Measurements from ENCODE around the gene VPS9D1.

Gene VPS9D1

GRCh38 chr16:89707695-89708094, 13.0 kb downstream of the VPS9D1 start:
- H3K4me2 ChIP-seq, result no peak overlapping the region
- TF ChIP-seq, protein P1, sequence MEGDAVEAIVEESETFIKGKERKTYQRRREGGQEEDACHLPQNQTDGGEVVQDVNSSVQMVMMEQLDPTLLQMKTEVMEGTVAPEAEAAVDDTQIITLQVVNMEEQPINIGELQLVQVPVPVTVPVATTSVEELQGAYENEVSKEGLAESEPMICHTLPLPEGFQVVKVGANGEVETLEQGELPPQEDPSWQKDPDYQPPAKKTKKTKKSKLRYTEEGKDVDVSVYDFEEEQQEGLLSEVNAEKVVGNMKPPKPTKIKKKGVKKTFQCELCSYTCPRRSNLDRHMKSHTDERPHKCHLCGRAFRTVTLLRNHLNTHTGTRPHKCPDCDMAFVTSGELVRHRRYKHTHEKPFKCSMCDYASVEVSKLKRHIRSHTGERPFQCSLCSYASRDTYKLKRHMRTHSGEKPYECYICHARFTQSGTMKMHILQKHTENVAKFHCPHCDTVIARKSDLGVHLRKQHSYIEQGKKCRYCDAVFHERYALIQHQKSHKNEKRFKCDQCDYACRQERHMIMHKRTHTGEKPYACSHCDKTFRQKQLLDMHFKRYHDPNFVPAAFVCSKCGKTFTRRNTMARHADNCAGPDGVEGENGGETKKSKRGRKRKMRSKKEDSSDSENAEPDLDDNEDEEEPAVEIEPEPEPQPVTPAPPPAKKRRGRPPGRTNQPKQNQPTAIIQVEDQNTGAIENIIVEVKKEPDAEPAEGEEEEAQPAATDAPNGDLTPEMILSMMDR (conservative IDR thresholded peaks at IDR 0.05; ENCODE audit: low read depth, low read length), result no peak
- H3K4me1 ChIP-seq (ENCODE audit: low read depth, poor library complexity, severe bottlenecking), result peaks cover 14% of the 10 kb centered on the region

GRCh38 chr16:89706518-89707260, 14.0 kb downstream of the VPS9D1 start:
- Histone ChIP-seq H3K4me2 (peak overlapping the region; percentile 33; the same call in 1 of the 2 replicates), H3K4me3 (IDR thresholded peaks at IDR 0.05; ENCODE audit: insufficient read depth, low read depth, low read length) (no peak overlapping the region), H3K4me1 (ENCODE audit: low read depth, poor library complexity, severe bottlenecking) (peaks cover 19% of the 10 kb centered on the region), H3K36me3 (ENCODE audit: insufficient read depth) (no peaks in the 10 kb centered on the region), H3K9ac (no peak overlapping the region), H3K79me2 (ENCODE audit: insufficient read depth, low read depth) (peaks cover under 1% of the 10 kb centered on the region; the same call in 1 of the 2 replicates), H2AFZ (ENCODE audit: low read depth) (peak overlapping the region; percentile 41; the same call in 1 of the 2 replicates), H3K27me3 (ENCODE audit: insufficient read depth, low read depth) (no peaks in the 10 kb centered on the region), H4K20me1 (ENCODE audit: insufficient read depth) (no peaks in the 10 kb centered on the region), H3K27ac (no peak overlapping the region)
- TF ChIP-seq, protein P1 (conservative IDR thresholded peaks at IDR 0.05; ENCODE audit: low read depth, low read length), result no peak

More at GRCh38 chr16:89707695-89708094, 13.0 kb downstream of the VPS9D1 start:
- no peak overlapping the region for H2AFZ ChIP-seq (ENCODE audit: low read depth)
- no peaks in the 10 kb centered on the region for H4K20me1 ChIP-seq (ENCODE audit: insufficient read depth)
- peaks cover 10% of the 10 kb centered on the region for H3K79me2 ChIP-seq (ENCODE audit: insufficient read depth, low read depth)
- no peak overlapping the region for H3K27ac ChIP-seq
- no peaks in the 10 kb centered on the region for H3K27me3 ChIP-seq (ENCODE audit: insufficient read depth, low read depth)
- no peak overlapping the region for H3K9ac ChIP-seq
- no peaks in the 10 kb centered on the region for H3K36me3 ChIP-seq (ENCODE audit: insufficient read depth)
- H3K4me3 ChIP-seq (IDR thresholded peaks at IDR 0.05; ENCODE audit: insufficient read depth, low read depth, low read length), result no peak overlapping the region

GRCh38 chr16:89705006-89705405, 15.7 kb downstream of the VPS9D1 start:
- Histone ChIP-seq H3K36me3 (ENCODE audit: insufficient read depth) (no peaks in the 10 kb centered on the region), H3K4me1 (ENCODE audit: low read depth, poor library complexity, severe bottlenecking) (peaks cover 24% of the 10 kb centered on the region), H3K79me2 (ENCODE audit: insufficient read depth, low read depth) (no peaks in the 10 kb centered on the region), H3K9ac (no peak overlapping the region), H3K27me3 (ENCODE audit: insufficient read depth, low read depth) (no peaks in the 10 kb centered on the region), H4K20me1 (ENCODE audit: insufficient read depth) (no peaks in the 10 kb centered on the region), H3K4me2 (peak overlapping the region; percentile 33; the same call in 1 of the 2 replicates), H3K27ac (no peak overlapping the region), H3K4me3 (IDR thresholded peaks at IDR 0.05; ENCODE audit: insufficient read depth, low read depth, low read length) (no peak overlapping the region), H2AFZ (ENCODE audit: low read depth) (no peak overlapping the region)
- TF ChIP-seq, protein P1 (conservative IDR thresholded peaks at IDR 0.05; ENCODE audit: low read depth, low read length), result no peak

GRCh38 chr16:89704281-89704680, 16.4 kb downstream of the VPS9D1 start:
- H3K4me2 ChIP-seq, result no peak overlapping the region
- H3K9ac ChIP-seq, result no peak overlapping the region
- peaks cover 29% of the 10 kb centered on the region for H3K4me1 ChIP-seq (ENCODE audit: low read depth, poor library complexity, severe bottlenecking)
- H3K36me3 ChIP-seq (ENCODE audit: insufficient read depth), result no peaks in the 10 kb centered on the region
- no peak overlapping the region for H3K27ac ChIP-seq
- H3K4me3 ChIP-seq (IDR thresholded peaks at IDR 0.05; ENCODE audit: insufficient read depth, low read depth, low read length), result no peak overlapping the region
- no peaks in the 10 kb centered on the region for H3K79me2 ChIP-seq (ENCODE audit: insufficient read depth, low read depth)
- no peak overlapping the region for H2AFZ ChIP-seq (ENCODE audit: low read depth)
- no peaks in the 10 kb centered on the region for H4K20me1 ChIP-seq (ENCODE audit: insufficient read depth)
- TF ChIP-seq, protein P1 (conservative IDR thresholded peaks at IDR 0.05; ENCODE audit: low read depth, low read length), result no peak
- no peaks in the 10 kb centered on the region for H3K27me3 ChIP-seq (ENCODE audit: insufficient read depth, low read depth)

Data from KMS-11 (cell line).